ENCODE measurements around the gene LY6G6F.

LY6G6F gene, protein sequence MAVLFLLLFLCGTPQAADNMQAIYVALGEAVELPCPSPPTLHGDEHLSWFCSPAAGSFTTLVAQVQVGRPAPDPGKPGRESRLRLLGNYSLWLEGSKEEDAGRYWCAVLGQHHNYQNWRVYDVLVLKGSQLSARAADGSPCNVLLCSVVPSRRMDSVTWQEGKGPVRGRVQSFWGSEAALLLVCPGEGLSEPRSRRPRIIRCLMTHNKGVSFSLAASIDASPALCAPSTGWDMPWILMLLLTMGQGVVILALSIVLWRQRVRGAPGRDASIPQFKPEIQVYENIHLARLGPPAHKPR

GRCh38 chr6:31706599-31706998 lies at the start of gene LY6G6F:
TSS of gene LY6G6F (plus strand) at chr6:31706866. CDS start at chr6:31706907, 41 bp downstream.
- Histone ChIP-seq H3K36me3 (ENCODE audit: insufficient read depth, low read length) (no peaks in the 10 kb centered on the region), H3K9me3 (ENCODE audit: low read length) (no peaks in the 10 kb centered on the region), H2AFZ (ENCODE audit: low read depth, low read length) (no peak within 1 kb of the TSS), H3K4me3 (ENCODE audit: low read length) (no peak within 1 kb of the TSS), H3K27me3 (ENCODE audit: insufficient read depth, low read length) (no peaks in the 10 kb centered on the region), H3K4me1 (ENCODE audit: insufficient read depth, low read length) (peaks cover 7% of the 10 kb centered on the region)

DNA sequence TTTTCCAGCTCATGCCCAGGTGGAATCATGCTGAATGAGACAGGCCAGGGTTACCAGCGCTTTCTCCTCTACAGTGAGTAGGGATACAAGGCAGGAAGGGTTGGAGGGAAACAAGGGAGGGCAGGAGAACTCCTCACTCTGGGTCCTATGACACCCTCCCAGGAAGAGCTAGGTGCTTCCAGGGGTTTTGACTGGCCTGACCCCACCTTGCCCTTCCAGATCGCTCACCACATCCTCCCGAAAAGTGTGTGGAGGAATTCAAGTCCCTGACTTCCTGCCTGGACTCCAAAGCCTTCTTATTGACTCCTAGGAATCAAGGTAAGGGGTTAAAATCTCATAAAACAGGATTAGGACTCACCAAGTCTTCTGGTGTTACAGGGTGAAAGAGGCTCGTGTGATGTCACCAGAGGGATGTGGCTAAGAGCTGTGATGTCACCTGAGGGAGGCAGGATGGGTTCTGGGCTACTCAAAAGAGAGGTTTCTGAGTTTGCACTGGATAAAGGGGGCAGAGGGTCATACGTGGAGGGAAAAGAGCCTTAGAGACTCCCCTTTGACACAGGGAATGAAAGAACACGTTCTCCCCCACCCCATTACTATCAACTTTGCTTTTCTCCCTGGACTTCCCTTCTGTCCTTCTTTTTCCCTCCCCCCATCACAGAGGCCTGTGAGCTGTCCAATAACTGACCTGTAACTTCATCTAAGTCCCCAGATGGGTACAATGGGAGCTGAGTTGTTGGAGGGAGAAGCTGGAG lies 49.1 kb upstream of the LY6G6F start:
- no peak overlapping the region for H3K4me3 ChIP-seq (ENCODE audit: low read length)
- no peak overlapping the region for H2AFZ ChIP-seq (ENCODE audit: low read depth, low read length)
- peaks cover 27% of the 10 kb centered on the region for H3K4me1 ChIP-seq (ENCODE audit: insufficient read depth, low read length)
- H3K36me3 ChIP-seq (ENCODE audit: insufficient read depth, low read length): peaks cover 31% of the 10 kb centered on the region
- H3K9me3 ChIP-seq (ENCODE audit: low read length): no peaks in the 10 kb centered on the region
- no peaks in the 10 kb centered on the region for H3K27me3 ChIP-seq (ENCODE audit: insufficient read depth, low read length)

GRCh38 chr6:31658158-31658688 lies 48.4 kb upstream of the LY6G6F start:
- Histone ChIP-seq H3K36me3 (ENCODE audit: insufficient read depth, low read length) (peaks cover 33% of the 10 kb centered on the region), H3K4me1 (ENCODE audit: insufficient read depth, low read length) (peaks cover 29% of the 10 kb centered on the region), H3K9me3 (ENCODE audit: low read length) (no peaks in the 10 kb centered on the region), H3K27me3 (ENCODE audit: insufficient read depth, low read length) (no peaks in the 10 kb centered on the region), H3K4me3 (ENCODE audit: low read length) (no peak overlapping the region), H2AFZ (ENCODE audit: low read depth, low read length) (no peak overlapping the region)

GRCh38 chr6:31658983-31659648 lies 47.5 kb upstream of the LY6G6F start:
- Histone ChIP-seq H3K9me3 (ENCODE audit: low read length) (no peaks in the 10 kb centered on the region), H3K36me3 (ENCODE audit: insufficient read depth, low read length) (peaks cover 42% of the 10 kb centered on the region), H3K27me3 (ENCODE audit: insufficient read depth, low read length) (no peaks in the 10 kb centered on the region), H2AFZ (ENCODE audit: low read depth, low read length) (no peak overlapping the region), H3K4me1 (ENCODE audit: insufficient read depth, low read length) (peaks cover 36% of the 10 kb centered on the region), H3K4me3 (ENCODE audit: low read length) (peak overlapping the region; percentile 98)

DNA sequence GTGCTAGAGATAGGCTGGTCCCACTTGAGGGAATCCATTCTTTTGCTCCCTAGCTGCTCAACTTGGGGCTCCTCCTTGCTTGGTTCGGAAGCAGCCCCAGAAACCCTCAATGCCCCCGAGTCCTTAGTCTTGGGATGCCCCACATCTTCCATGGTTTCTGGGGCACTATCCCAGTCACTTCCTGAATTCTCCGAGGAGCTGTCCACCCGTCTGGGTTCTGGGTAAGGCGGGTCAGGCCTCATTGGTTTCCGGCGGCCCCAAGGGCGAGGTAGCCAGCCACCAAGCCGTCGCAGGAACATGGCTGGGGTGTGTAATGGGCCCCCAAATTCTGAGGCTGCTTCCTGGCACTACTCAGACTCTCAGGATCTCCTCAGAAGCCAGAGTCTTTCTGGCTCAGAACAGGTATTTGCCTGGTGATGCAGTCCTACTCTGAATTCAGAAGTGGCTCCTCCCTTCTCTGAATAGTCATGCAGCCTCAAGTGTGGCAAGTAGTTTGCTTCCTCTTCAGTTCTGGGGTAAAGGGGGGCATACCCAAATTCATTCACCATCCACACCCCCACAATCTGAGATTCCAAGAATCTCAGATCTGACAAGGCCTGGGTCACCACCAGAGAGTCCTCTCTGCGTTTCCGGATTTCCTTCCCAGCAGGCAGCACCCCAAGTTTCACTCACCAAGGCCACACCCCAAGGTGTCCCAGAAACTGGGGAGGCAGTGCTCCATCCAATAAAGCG lies 46.9 kb upstream of the LY6G6F start:
- H3K27me3 ChIP-seq (ENCODE audit: insufficient read depth, low read length): no peaks in the 10 kb centered on the region
- H2AFZ ChIP-seq (ENCODE audit: low read depth, low read length): peak overlapping the region; percentile 62
- H3K4me1 ChIP-seq (ENCODE audit: insufficient read depth, low read length): peaks cover 40% of the 10 kb centered on the region
- peaks cover 42% of the 10 kb centered on the region for H3K36me3 ChIP-seq (ENCODE audit: insufficient read depth, low read length)
- no peaks in the 10 kb centered on the region for H3K9me3 ChIP-seq (ENCODE audit: low read length)
- peak overlapping the region; percentile 98 for H3K4me3 ChIP-seq (ENCODE audit: low read length)

GRCh38 chr6:31660381-31661261 lies 46.0 kb upstream of the LY6G6F start, which contains the start of gene C6orf47:
TSS of gene C6orf47 (minus strand) at chr6:31660778. CDS start at chr6:31659947, 831 bp downstream.
- H3K36me3 ChIP-seq (ENCODE audit: insufficient read depth, low read length): peaks cover 42% of the 10 kb centered on the region
- peak within 1 kb of the TSS; percentile 98 for H3K4me3 ChIP-seq (ENCODE audit: low read length)
- peak within 1 kb of the TSS; percentile 62 for H2AFZ ChIP-seq (ENCODE audit: low read depth, low read length)
- peaks cover 40% of the 10 kb centered on the region for H3K4me1 ChIP-seq (ENCODE audit: insufficient read depth, low read length)
- no peaks in the 10 kb centered on the region for H3K9me3 ChIP-seq (ENCODE audit: low read length)
- H3K27me3 ChIP-seq (ENCODE audit: insufficient read depth, low read length): no peaks in the 10 kb centered on the region

DNA sequence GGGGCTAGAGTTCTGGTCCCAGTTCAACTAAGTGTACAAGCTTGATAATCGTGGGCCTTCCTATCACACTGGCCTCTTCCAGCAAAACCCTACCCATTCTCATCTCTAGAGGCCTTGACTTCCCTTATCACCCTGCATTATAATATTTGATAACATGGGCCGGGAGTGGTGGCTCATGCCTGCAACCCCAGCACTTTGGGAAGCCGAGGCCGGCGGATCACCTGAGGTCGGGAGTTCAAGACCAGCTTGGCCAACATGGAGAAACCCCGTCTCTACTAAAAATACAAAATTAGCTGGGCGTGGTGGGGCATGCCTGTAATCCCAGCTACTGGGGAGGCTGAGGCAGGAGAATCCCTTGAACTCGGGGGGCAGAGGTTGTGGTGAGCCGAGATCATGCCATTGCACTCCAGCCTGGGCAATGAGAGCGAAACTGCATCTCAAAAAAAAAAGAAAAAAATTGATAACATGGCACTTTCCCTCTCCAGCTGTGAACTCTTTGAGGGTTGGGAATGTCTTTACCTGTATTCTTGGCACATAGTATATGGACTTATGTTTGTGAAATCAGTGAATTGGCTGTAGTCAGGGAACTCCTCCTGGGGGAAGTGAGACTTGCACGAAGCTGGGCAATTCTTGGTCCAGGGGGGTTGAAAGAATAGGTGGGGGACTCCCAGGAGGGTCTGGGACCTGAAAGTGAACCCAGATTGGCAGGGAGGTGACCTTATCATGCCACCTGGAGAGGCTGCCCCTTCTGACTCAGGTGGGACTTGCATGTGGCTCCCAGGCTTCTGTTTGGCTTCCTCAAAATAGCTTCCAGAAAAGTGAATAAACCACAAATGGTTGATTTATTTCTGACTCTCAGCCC lies 45.2 kb upstream of the LY6G6F start:
- Histone ChIP-seq H2AFZ (ENCODE audit: low read depth, low read length) (peak overlapping the region; percentile 62), H3K4me3 (ENCODE audit: low read length) (peak overlapping the region; percentile 98), H3K27me3 (ENCODE audit: insufficient read depth, low read length) (no peaks in the 10 kb centered on the region), H3K9me3 (ENCODE audit: low read length) (no peaks in the 10 kb centered on the region), H3K4me1 (ENCODE audit: insufficient read depth, low read length) (peaks cover 41% of the 10 kb centered on the region), H3K36me3 (ENCODE audit: insufficient read depth, low read length) (peaks cover 39% of the 10 kb centered on the region)

- Histone ChIP-seq H3K36me3 (ENCODE audit: insufficient read depth, low read length) (peaks cover 40% of the 10 kb centered on the region), H3K27me3 (ENCODE audit: insufficient read depth, low read length) (no peaks in the 10 kb centered on the region), H2AFZ (ENCODE audit: low read depth, low read length) (no peak overlapping the region), H3K9me3 (ENCODE audit: low read length) (no peaks in the 10 kb centered on the region), H3K4me1 (ENCODE audit: insufficient read depth, low read length) (peaks cover 47% of the 10 kb centered on the region), H3K4me3 (ENCODE audit: low read length) (no peak overlapping the region)
Observed at GRCh38 chr6:31662124-31662723, 44.4 kb upstream of the LY6G6F start.

DNA sequence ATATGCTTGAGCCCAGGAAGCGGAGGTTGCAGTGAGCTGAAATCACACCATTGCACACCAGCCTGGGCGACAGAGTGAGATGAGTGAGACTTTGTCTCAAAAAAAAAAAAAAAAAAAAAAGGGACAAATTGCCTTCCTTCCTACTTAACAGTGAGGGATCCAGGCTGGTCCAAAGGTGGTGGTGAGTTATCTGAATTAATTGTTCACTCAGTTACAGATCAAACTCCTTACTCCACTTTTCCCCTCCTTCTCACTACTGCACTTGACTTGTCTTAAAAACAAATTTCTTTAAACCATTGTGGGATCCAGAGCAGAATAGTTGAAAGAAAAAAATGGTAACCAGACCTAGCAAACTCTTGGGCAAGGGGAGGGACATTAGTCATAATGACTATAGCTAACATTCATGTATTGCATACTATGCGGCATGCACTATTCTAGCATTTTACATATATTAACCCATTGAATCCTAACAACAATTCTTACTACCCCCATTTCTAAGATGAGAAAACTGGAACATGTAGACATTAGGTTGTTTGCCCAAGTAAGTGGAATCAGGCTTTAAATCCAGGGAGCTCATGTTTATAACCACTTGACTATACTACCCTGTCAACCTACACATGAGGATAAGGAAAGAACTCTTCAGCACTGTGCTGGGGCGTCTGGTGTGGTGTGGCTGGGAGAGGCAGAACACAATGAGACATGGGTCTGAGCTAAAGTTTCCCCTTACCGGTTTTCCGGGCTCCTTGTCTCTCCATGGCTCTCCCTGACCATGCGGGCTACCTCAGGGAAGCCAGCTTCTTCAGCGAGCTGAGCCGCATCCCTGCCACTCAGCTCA lies 43.3 kb upstream of the LY6G6F start:
- H3K36me3 ChIP-seq (ENCODE audit: insufficient read depth, low read length): peaks cover 41% of the 10 kb centered on the region
- no peak overlapping the region for H2AFZ ChIP-seq (ENCODE audit: low read depth, low read length)
- peaks cover 46% of the 10 kb centered on the region for H3K4me1 ChIP-seq (ENCODE audit: insufficient read depth, low read length)
- H3K9me3 ChIP-seq (ENCODE audit: low read length): no peaks in the 10 kb centered on the region
- peak overlapping the region; percentile 63 for H3K4me3 ChIP-seq (ENCODE audit: low read length)
- no peaks in the 10 kb centered on the region for H3K27me3 ChIP-seq (ENCODE audit: insufficient read depth, low read length)

GRCh38 chr6:31663961-31664789 lies 42.5 kb upstream of the LY6G6F start:
- H3K27me3 ChIP-seq (ENCODE audit: insufficient read depth, low read length): no peaks in the 10 kb centered on the region
- H3K4me1 ChIP-seq (ENCODE audit: insufficient read depth, low read length): peaks cover 38% of the 10 kb centered on the region
- H3K4me3 ChIP-seq (ENCODE audit: low read length): peak overlapping the region; percentile 63
- H3K9me3 ChIP-seq (ENCODE audit: low read length): no peaks in the 10 kb centered on the region
- peak overlapping the region; percentile 46 for H2AFZ ChIP-seq (ENCODE audit: low read depth, low read length)
- H3K36me3 ChIP-seq (ENCODE audit: insufficient read depth, low read length): peaks cover 47% of the 10 kb centered on the region
